B cell (primary cell): ENCODE measurements around the gene UTY. TPM values are rescaled to one million over a fixed set of nuclear protein-coding genes. Genes with fewer than 3 reads are reported as not detected.
"Not testable (repeated sequence)": the region's sequence is repeated elsewhere in the genome, so short reads cannot be mapped to it uniquely, and the experiment has no call there.

ENCODE experiments used
- ATAC-seq: fragments of 200-7000 bp; cut with Tn5 transposase; one replicate; pipeline ENCODE4 v1.10.0; 2021; ENCODE audit warnings: low read depth, mild to moderate bottlenecking, moderate number of reproducible peaks, moderate library complexity
- CTCF ChIA-PET: fragments of 350-600 bp; sonication (Branson Sonifier 250); formaldehyde crosslinking; loops from one replicate; lab custom pipeline; 2021; ENCODE audit warnings: antibody characterized with exemption, inconsistent platforms; lab: Charles Lee
- POLR2A ChIA-PET: fragments of 350-600 bp; sonication (Branson Sonifier 250); formaldehyde crosslinking; loops from one replicate; lab custom pipeline; 2021; ENCODE audit warnings: antibody characterized with exemption; lab: Charles Lee
- DNase-seq: peaks from one replicate; pipeline ENCODE4 v3.0.0; 2013
- H2AFZ ChIP-seq: 2 replicates; pipeline ENCODE4 v1.6.1; 2012; ENCODE audit warnings: mild to moderate bottlenecking, low read depth, low read length; ENCODE audit not compliant: insufficient read depth, poor library complexity, severe bottlenecking
- H3K27ac ChIP-seq, 2 donors: 1 replicate in 1 of 2; 2 replicates in 1 of 2; pipeline ENCODE4 v1.5.1; 2012 to 2013; ENCODE audit warnings: low read length in 2 of 2, mild to moderate bottlenecking in 2 of 2, moderate library complexity in 1 of 2
- H3K27me3 ChIP-seq, 4 experiments: fragments of 200-600 bp in 1 of 4; sonication (generic) in 1 of 4; replicated peaks in 1 of 4; 1 replicate in 2 of 4; 2 replicates in 2 of 4; pipeline versions ENCODE4 v1.6.1 to v1.7.0; 2013 to 2016; ENCODE audit warnings: low read length in 3 of 4, mild to moderate bottlenecking in 2 of 4, mixed read lengths in 1 of 4, moderate library complexity in 1 of 4; ENCODE audit not compliant: insufficient read depth in 4 of 4, control insufficient read depth in 3 of 4; ENCODE audit errors: control extremely low read depth in 1 of 4
- H3K36me3 ChIP-seq, 2 experiments: replicated peaks in 1 of 2; 1 replicate in 1 of 2; 2 replicates in 1 of 2; pipeline versions ENCODE4 v1.6.1 to v1.7.1; 2013; ENCODE audit warnings: low read length in 1 of 2; ENCODE audit not compliant: insufficient read depth in 2 of 2, control insufficient read depth in 1 of 2; ENCODE audit errors: control extremely low read depth in 1 of 2, extremely low read depth in 1 of 2
- H3K4me1 ChIP-seq, 2 donors: fragments of 200-600 bp in 1 of 2; sonication (generic) in 1 of 2; 1 replicate in 1 of 2; 2 replicates in 1 of 2; pipeline versions ENCODE4 v1.5.1 to v1.6.1; 2013 to 2017; ENCODE audit warnings: low read length in 2 of 2; ENCODE audit not compliant: control insufficient read depth in 2 of 2, insufficient read depth in 2 of 2
- H3K4me2 ChIP-seq: replicated peaks from 2 replicates; pipeline ENCODE3; 2012; ENCODE audit warnings: mild to moderate bottlenecking, low read depth, low read length; ENCODE audit not compliant: poor library complexity, severe bottlenecking
- H3K4me3 ChIP-seq, 5 experiments: fragments of 200-600 bp in 1 of 5; sonication (generic) in 1 of 5; 1 replicate in 3 of 5; 2 replicates in 2 of 5; pipeline versions ENCODE4 v1.5.1 to v1.7.0; 2011 to 2016; ENCODE audit warnings: low read length in 4 of 5, mild to moderate bottlenecking in 4 of 5, low read depth in 2 of 5, control low read depth in 1 of 5, moderate library complexity in 1 of 5; ENCODE audit not compliant: insufficient read depth in 1 of 5; ENCODE audit errors: control extremely low read depth in 1 of 5, extremely low read depth in 1 of 5
- H3K79me2 ChIP-seq: fragments of 200-600 bp; sonication (generic); one replicate; pipeline ENCODE4 v1.6.0; 2016; ENCODE audit warnings: low read length; ENCODE audit not compliant: control insufficient read depth, insufficient read depth
- H3K9ac ChIP-seq: fragments of 200-600 bp; sonication (generic); 2 replicates; pipeline ENCODE4 v1.6.1; 2017; ENCODE audit warnings: mild to moderate bottlenecking, low read length, moderate library complexity
- H3K9me3 ChIP-seq, 3 donors: one replicate each; pipeline versions ENCODE4 v1.6.1 to v1.7.1; 2013; ENCODE audit warnings: low read length in 2 of 3; ENCODE audit not compliant: control insufficient read depth in 2 of 3, insufficient read depth in 1 of 3; ENCODE audit errors: control extremely low read depth in 1 of 3
- H4K20me1 ChIP-seq: 2 replicates; pipeline ENCODE4 v1.6.0; 2012; ENCODE audit warnings: mild to moderate bottlenecking, low read length; ENCODE audit not compliant: insufficient read depth, control insufficient read depth, poor library complexity, severe bottlenecking
- H3K27ac Mint-ChIP-seq: one replicate; pipeline ENCODE4 v1.8.0; 2021; ENCODE audit warnings: mixed read lengths
- H3K27me3 Mint-ChIP-seq: one replicate; pipeline ENCODE4 v1.8.0; 2021; ENCODE audit warnings: mixed read lengths
- H3K4me1 Mint-ChIP-seq: one replicate; pipeline ENCODE4 v1.8.0; 2021; ENCODE audit warnings: mixed read lengths
- H3K4me3 Mint-ChIP-seq: one replicate; pipeline ENCODE4 v1.8.0; 2021; ENCODE audit warnings: mixed read lengths
- H3K9me3 Mint-ChIP-seq: one replicate; pipeline ENCODE4 v1.8.0; 2022; ENCODE audit warnings: mixed read lengths; ENCODE audit not compliant: insufficient read depth
- EZH2 ChIP-seq: IDR thresholded peaks from 2 replicates; pipeline ENCODE4 v1.6.1; 2012; ENCODE audit warnings: borderline replicate concordance, low read depth, mild to moderate bottlenecking, moderate library complexity, low read length; ENCODE audit not compliant: insufficient read depth, poor library complexity, severe bottlenecking
- WGBS: methylation state at CpG from one replicate; pipeline ENCODE4 v1.1.5; 2013; ENCODE audit warnings: missing lambda C conversion rate; ENCODE audit not compliant: insufficient coverage; 5-methylcytosine and 5-hydroxymethylcytosine counted together
- intact Hi-C: fragments of 100-400 bp; cut with micrococcal nuclease; formaldehyde crosslinking; loops from one replicate; pipeline ENCODE4 v1.10.0; 2022
- polyA plus RNA-seq: library from polyadenylated mRNA; depleted of rRNA; stranded (reverse); fragments of >200 nt; gene quantifications from 2 replicates; pipeline ENCODE4 v1.2.3, GENCODE V29; 2012
- total RNA-seq, 2 donors: library from RNA; stranded (reverse); fragments of 120-200 nt in 1 of 2; gene quantifications; 1 replicate in 1 of 2; 2 replicates in 1 of 2; pipeline versions ENCODE4 v1.2.3 to v1.2.4, GENCODE V29; 2013 to 2022
- TF ChIP-seq, protein P1 (sequence below): fragments of 200-600 bp; IDR thresholded peaks from one replicate; pipeline ENCODE4 v1.8.0; 2022; ENCODE audit warnings: antibody characterized with exemption, mild to moderate bottlenecking

UTY gene
- total and polyA plus RNA-seq, 2 donors (not counting 1 experiment from before 2014, with no cell fraction given): 112 TPM; not detected in 1

DNA sequence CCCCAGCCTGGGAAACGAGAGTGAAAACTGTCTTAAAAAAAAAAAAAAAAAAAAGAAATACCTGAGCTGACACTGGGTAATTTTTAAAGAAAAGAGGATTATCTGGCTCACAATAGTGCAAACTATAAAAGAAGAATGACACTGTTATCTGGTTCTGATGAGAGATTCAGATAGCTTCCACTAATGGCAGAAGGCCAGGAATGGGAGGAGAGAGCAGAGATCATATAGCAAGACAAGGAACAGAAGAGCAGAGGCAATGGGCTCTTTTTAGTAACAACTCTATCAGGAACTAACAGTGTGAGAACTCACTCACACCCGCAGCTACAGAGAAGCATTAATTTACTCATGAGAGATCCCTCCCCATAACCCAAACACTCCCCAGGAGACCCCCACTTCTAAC, 184.8 kb downstream of the UTY start:
- H3K4me3 ChIP-seq: no peak overlapping the region
- ChIA-PET CTCF (no interaction called here), POLR2A (no interaction called here)
- H3K4me1 ChIP-seq: no peaks in the 10 kb centered on the region
- no peak overlapping the region for H2AFZ ChIP-seq
- WGBS: no CpG with 5 or more reads among the region's 2 CpGs
- ATAC-seq: no peak
- intact Hi-C loops: no loop called here
- no peak overlapping the region for H3K4me2 ChIP-seq
- H3K27ac ChIP-seq: no peak overlapping the region
- Mint-ChIP-seq H3K9me3 (no peaks in the 10 kb centered on the region), H3K27me3 (no peaks in the 10 kb centered on the region), H3K4me3 (no peak overlapping the region), H3K27ac (no peak overlapping the region), H3K4me1 (no peaks in the 10 kb centered on the region)
- DNase-seq: no peak
- H3K27me3 ChIP-seq: no peaks in the 10 kb centered on the region
- H4K20me1 ChIP-seq: no peaks in the 10 kb centered on the region
- no peaks in the 10 kb centered on the region for H3K79me2 ChIP-seq
- H3K9ac ChIP-seq: no peak overlapping the region
- H3K36me3 ChIP-seq: peaks cover 0 to 55% of the 10 kb centered on the region in 2 experiments
- peaks cover 0 to 8% (median 2%) of the 10 kb centered on the region in 3 donors for H3K9me3 ChIP-seq
- no peak for TF ChIP-seq EZH2
- TF ChIP-seq, protein P1, sequence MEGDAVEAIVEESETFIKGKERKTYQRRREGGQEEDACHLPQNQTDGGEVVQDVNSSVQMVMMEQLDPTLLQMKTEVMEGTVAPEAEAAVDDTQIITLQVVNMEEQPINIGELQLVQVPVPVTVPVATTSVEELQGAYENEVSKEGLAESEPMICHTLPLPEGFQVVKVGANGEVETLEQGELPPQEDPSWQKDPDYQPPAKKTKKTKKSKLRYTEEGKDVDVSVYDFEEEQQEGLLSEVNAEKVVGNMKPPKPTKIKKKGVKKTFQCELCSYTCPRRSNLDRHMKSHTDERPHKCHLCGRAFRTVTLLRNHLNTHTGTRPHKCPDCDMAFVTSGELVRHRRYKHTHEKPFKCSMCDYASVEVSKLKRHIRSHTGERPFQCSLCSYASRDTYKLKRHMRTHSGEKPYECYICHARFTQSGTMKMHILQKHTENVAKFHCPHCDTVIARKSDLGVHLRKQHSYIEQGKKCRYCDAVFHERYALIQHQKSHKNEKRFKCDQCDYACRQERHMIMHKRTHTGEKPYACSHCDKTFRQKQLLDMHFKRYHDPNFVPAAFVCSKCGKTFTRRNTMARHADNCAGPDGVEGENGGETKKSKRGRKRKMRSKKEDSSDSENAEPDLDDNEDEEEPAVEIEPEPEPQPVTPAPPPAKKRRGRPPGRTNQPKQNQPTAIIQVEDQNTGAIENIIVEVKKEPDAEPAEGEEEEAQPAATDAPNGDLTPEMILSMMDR: no peak

DNA sequence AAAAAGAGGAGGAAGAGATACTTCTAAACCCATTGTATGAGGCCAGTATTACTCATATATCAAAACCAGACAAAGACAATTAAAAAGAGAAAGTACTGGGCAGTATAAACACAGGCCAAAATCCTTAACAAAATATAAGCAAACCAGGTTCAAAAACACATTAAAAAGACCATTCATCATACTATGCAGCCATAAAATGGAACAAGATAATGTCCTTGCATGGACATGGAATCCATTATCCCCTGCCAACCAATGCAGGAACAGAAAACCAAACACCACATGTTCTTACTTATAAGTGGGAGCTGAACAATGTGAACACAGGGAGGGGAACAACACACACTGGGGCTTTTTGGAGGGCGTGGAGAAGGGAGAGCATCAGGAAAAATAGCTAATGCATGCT, 188.6 kb downstream of the UTY start:
- Histone ChIP-seq H3K4me2 (no peak overlapping the region), H3K27ac (no peak overlapping the region), H3K9me3 (peaks cover 0 to 13% (median 10%) of the 10 kb centered on the region in 3 donors), H3K9ac (no peak overlapping the region), H3K79me2 (no peaks in the 10 kb centered on the region), H3K4me3 (no peak overlapping the region), H4K20me1 (no peaks in the 10 kb centered on the region), H3K4me1 (no peaks in the 10 kb centered on the region), H2AFZ (no peak overlapping the region), H3K36me3 (peaks cover 0 to 63% of the 10 kb centered on the region in 2 experiments), H3K27me3 (no peaks in the 10 kb centered on the region)
- WGBS: no CpG with 5 or more reads among the region's 1 CpG
- Mint-ChIP-seq H3K27ac (no peak overlapping the region), H3K4me1 (no peaks in the 10 kb centered on the region), H3K27me3 (no peaks in the 10 kb centered on the region), H3K4me3 (no peak overlapping the region), H3K9me3 (no peaks in the 10 kb centered on the region)
- ChIA-PET CTCF (no interaction called here), POLR2A (no interaction called here)
- intact Hi-C loops: no loop called here
- TF ChIP-seq, protein P1: no peak
- no peak for TF ChIP-seq EZH2
- DNase-seq: no peak
- no peak for ATAC-seq

DNA sequence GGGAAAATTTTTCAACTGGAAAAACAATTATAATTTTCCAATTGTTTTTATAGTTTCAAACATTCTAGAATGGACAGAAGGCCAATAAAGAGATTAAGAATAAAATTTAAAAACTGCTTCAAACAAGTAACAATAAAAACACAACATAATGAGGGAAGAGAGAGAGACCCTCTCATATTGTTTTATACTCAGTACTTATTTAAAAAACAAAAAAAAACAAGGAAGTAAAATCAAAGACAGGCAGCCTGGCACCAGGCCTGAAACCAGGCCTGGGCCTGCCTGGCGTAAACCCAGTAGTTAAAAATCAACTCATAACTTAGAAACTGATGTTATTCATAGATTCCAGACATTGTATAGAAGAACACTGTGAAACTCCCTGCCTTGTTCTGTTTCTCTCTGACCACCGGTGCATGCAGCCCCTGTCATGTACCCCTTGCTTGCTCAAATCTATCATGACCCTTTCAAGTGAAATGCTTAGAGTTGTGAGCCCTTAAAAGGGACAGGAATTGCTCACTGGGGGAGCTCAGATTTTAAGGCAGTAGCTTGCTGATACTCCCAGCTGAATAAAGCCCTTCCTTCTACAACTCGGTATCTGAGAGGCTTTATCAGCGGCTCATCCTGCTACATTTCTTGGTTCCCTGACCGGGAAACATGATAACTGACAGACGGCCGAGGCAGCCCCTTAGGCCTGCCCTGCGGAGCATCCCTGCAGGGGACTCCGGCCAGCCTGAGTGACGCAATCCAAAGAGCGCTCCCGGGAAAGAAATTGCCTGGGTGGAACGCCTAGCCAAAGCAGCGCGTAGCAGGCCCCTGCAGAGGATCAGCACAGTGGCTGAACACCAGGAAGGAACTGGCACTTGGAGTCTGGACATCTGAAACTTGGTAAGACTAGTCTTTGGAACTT, 197.4 kb downstream of the UTY start:
- WGBS: 95% methylated on average over 13 of the region's 15 CpGs
- H3K79me2 ChIP-seq, H3K4me3 ChIP-seq, H2AFZ ChIP-seq, H3K27me3 Mint-ChIP-seq, H3K27ac Mint-ChIP-seq, H3K9me3 Mint-ChIP-seq, DNase-seq, H3K27ac ChIP-seq, H3K9ac ChIP-seq, ATAC-seq, H3K9me3 ChIP-seq, H3K27me3 ChIP-seq, POLR2A ChIA-PET, H3K4me1 ChIP-seq, H3K4me1 Mint-ChIP-seq, intact Hi-C loops, CTCF ChIA-PET, H3K4me2 ChIP-seq, H3K4me3 Mint-ChIP-seq, H4K20me1 ChIP-seq: not testable (repeated sequence)
- peaks cover 0 to 40% of the 10 kb centered on the region in 2 experiments for H3K36me3 ChIP-seq
